Ishikawa (cell line): Measurements from ENCODE around the gene COX7A1.

Experiments used
- CEBPB ChIP-seq: IDR thresholded peaks from 2 replicates; pipeline ENCODE4 v1.6.1; 2012
- CREB1 ChIP-seq: IDR thresholded peaks from 2 replicates; pipeline ENCODE4 v1.6.1; 2012; ENCODE audit warnings: low read depth
- EP300 ChIP-seq: IDR thresholded peaks from 2 replicates; pipeline ENCODE4 v1.6.1; 2012; ENCODE audit warnings: borderline replicate concordance
- FOXM1 ChIP-seq: IDR thresholded peaks from 2 replicates; pipeline ENCODE4 v1.6.1; 2012; ENCODE audit warnings: low read depth, borderline replicate concordance
- MAX ChIP-seq: IDR thresholded peaks from 2 replicates; pipeline ENCODE4 v1.6.1; 2012
- NFIC ChIP-seq: IDR thresholded peaks from 2 replicates; pipeline ENCODE4 v1.6.1; 2012
- RAD21 ChIP-seq: IDR thresholded peaks from 2 replicates; pipeline ENCODE4 v1.6.1; 2012; ENCODE audit warnings: low read depth
- REST ChIP-seq: IDR thresholded peaks from 2 replicates; pipeline ENCODE4 v1.6.1; 2012; ENCODE audit warnings: low read depth, mild to moderate bottlenecking
- TAF1 ChIP-seq: IDR thresholded peaks from 2 replicates; pipeline ENCODE4 v1.6.1; 2012; ENCODE audit warnings: low read depth, mild to moderate bottlenecking
- USF1 ChIP-seq: IDR thresholded peaks from 2 replicates; pipeline ENCODE4 v1.6.1; 2012
- YY1 ChIP-seq: IDR thresholded peaks from 2 replicates; pipeline ENCODE4 v1.6.1; 2012; ENCODE audit warnings: low read depth

- TF ChIP-seq YY1 (no peak), RAD21 (no peak), TAF1 (no peak), EP300 (no peak), CREB1 (no peak), REST (no peak), MAX (no peak), USF1 (no peak), NFIC (no peak), CEBPB (no peak), FOXM1 (no peak)
Observed at GRCh38 chr19:36106991-36107390, 45.3 kb downstream of the COX7A1 start.
